HCT116 (cell line): ENCODE results near the gene TTC23L. TPM values are rescaled to one million over a fixed set of nuclear protein-coding genes. Genes with fewer than 3 reads are reported as not detected.

Experiments used
- ATAC-seq: fragments of 200-7000 bp; cut with Tn5 transposase; 2 replicates; pipeline ENCODE4 v1.9.1; 2020; ENCODE audit warnings: mild to moderate bottlenecking, moderate library complexity
- BruUV-seq: library from RNA; stranded (reverse); fragments of 400-500 nt; replicated peaks from 2 replicates; lab custom pipeline; 2021; lab: Mats Ljungman, UMichigan
- CTCF ChIA-PET: fragments of 300-600 bp; sonication (Branson Sonifier 250); formaldehyde crosslinking; loops from one replicate; lab custom pipeline; 2021; ENCODE audit warnings: antibody characterized with exemption; lab: Charles Lee
- POLR2A ChIA-PET: fragments of 300-600, 350-600 bp; sonication (Branson Sonifier 250); formaldehyde crosslinking; loops from one replicate; lab custom pipeline; 2021; ENCODE audit warnings: antibody characterized with exemption; lab: Charles Lee
- RAD21 ChIA-PET, 2 experiments: fragments of 300-600 bp; sonication (Branson Sonifier 250); formaldehyde crosslinking; loops; one replicate each; lab custom pipeline; 2023; ENCODE audit warnings: low total read pairs in 2 of 2; ENCODE audit not compliant: uncharacterized antibody in 2 of 2, unreplicated experiment in 2 of 2, low non-redundant PET in 1 of 2; lab: Charles Lee
- DNase-seq: peaks from one replicate; pipeline ENCODE4 v3.0.0-alpha.2; 2010; ENCODE audit warnings: low read depth, low spot score
- H2AFZ ChIP-seq: fragments of 200-600 bp; shearing (Covaris generic), sonication (generic); 2 replicates; pipeline ENCODE4 v1.6.1; 2017; ENCODE audit warnings: low read depth, mixed run types, mixed read lengths, antibody characterized with exemption, low read length; ENCODE audit not compliant: poor library complexity, severe bottlenecking
- H3K27ac ChIP-seq: 2 replicates; pipeline ENCODE4 v1.5.1; 2012; ENCODE audit warnings: low read depth, low read length
- H3K27me3 ChIP-seq: fragments of 200-600 bp; sonication (generic); 2 replicates; pipeline ENCODE4 v1.6.1; 2016; ENCODE audit warnings: mixed run types, low read length, mixed read lengths; ENCODE audit not compliant: insufficient read depth
- H3K36me3 ChIP-seq, 2 experiments: fragments of 200-500 bp in 1 of 2; fragments of 200-600 bp in 1 of 2; sonication (Bioruptor generic) in 1 of 2; sonication (generic) in 1 of 2; 2 replicates each; pipeline versions ENCODE4 v1.5.1 to v1.6.1; 2014 to 2016; ENCODE audit warnings: low read length in 2 of 2, inconsistent platforms in 1 of 2, mixed read lengths in 1 of 2, mixed run types in 1 of 2; ENCODE audit not compliant: insufficient read depth in 2 of 2, control insufficient read depth in 1 of 2
- H3K4me1 ChIP-seq, 2 experiments: fragments of 200-600 bp in 1 of 2; sonication (generic) in 1 of 2; 2 replicates each; pipeline versions ENCODE4 v1.5.1 to v1.6.1; 2012 to 2017; ENCODE audit warnings: low read length in 2 of 2, inconsistent platforms in 1 of 2, mild to moderate bottlenecking in 1 of 2, mixed read lengths in 1 of 2, mixed run types in 1 of 2, moderate library complexity in 1 of 2; ENCODE audit not compliant: insufficient read depth in 2 of 2, control insufficient read depth in 1 of 2
- H3K4me2 ChIP-seq: fragments of 200-600 bp; sonication (generic); 2 replicates; pipeline ENCODE4 v1.6.1; 2017; ENCODE audit warnings: mixed run types, low read length, mixed read lengths
- H3K4me3 ChIP-seq, 2 experiments: fragments of 200-600 bp in 1 of 2; sonication (generic) in 1 of 2; replicated peaks in 1 of 2; 2 replicates each; pipeline ENCODE4 v1.5.1; 2011 to 2016; ENCODE audit warnings: low read length in 2 of 2, control low read depth in 1 of 2, low read depth in 1 of 2, mild to moderate bottlenecking in 1 of 2, mixed read lengths in 1 of 2, mixed run types in 1 of 2
- H3K79me2 ChIP-seq: fragments of 200-600 bp; sonication (generic); 2 replicates; pipeline ENCODE4 v1.6.1; 2017; ENCODE audit warnings: mild to moderate bottlenecking, mixed run types, low read length, moderate library complexity, mixed read lengths; ENCODE audit not compliant: insufficient read depth
- H3K9ac ChIP-seq: fragments of 200-600 bp; sonication (generic); 2 replicates; pipeline ENCODE4 v1.6.1; 2016; ENCODE audit warnings: low read length, mixed read lengths
- H3K9me2 ChIP-seq: fragments of 200-600 bp; sonication (generic), shearing (Covaris generic); 2 replicates; pipeline ENCODE4 v1.6.1; 2017; ENCODE audit warnings: mixed run types, mild to moderate bottlenecking, moderate library complexity; ENCODE audit not compliant: insufficient read depth
- H3K9me3 ChIP-seq, 2 experiments: fragments of 200-500 bp in 1 of 2; fragments of 200-600 bp in 1 of 2; sonication (Bioruptor generic) in 1 of 2; sonication (generic) in 1 of 2; 2 replicates each; pipeline ENCODE4 v1.6.1; 2014 to 2017; ENCODE audit warnings: low read length in 2 of 2, mixed read lengths in 2 of 2, inconsistent platforms in 1 of 2, low read depth in 1 of 2, mild to moderate bottlenecking in 1 of 2, mixed run types in 1 of 2, moderate library complexity in 1 of 2; ENCODE audit not compliant: control insufficient read depth in 1 of 2, insufficient read depth in 1 of 2
- H4K20me1 ChIP-seq: fragments of 200-600 bp; sonication (generic), shearing (Covaris generic); 2 replicates; pipeline ENCODE4 v1.6.1; 2017; ENCODE audit warnings: mixed run types, mild to moderate bottlenecking, moderate library complexity; ENCODE audit not compliant: insufficient read depth
- ATF3 ChIP-seq: IDR thresholded peaks from 2 replicates; pipeline ENCODE4 v1.6.1; 2012
- CBX3 ChIP-seq: IDR thresholded peaks from 2 replicates; pipeline ENCODE4 v1.6.1; 2012; ENCODE audit warnings: low read depth
- CTCF ChIP-seq, 3 experiments: fragments of 200-600 bp in 1 of 3; sonication (generic) in 1 of 3; IDR thresholded peaks in 2 of 3; conservative IDR thresholded peaks in 1 of 3; 2 replicates each; pipeline ENCODE4 v1.5.1; 2012 to 2017; ENCODE audit warnings: low read depth in 2 of 3, low read length in 2 of 3, antibody characterized with exemption in 1 of 3, borderline replicate concordance in 1 of 3, control low read depth in 1 of 3, mild to moderate bottlenecking in 1 of 3, mixed read lengths in 1 of 3, mixed run types in 1 of 3, moderate library complexity in 1 of 3; ENCODE audit not compliant: insufficient read depth in 1 of 3
- FOSL1 ChIP-seq: IDR thresholded peaks from 2 replicates; pipeline ENCODE4 v1.6.1; 2012; ENCODE audit warnings: low read depth
- JUND ChIP-seq: IDR thresholded peaks from 2 replicates; pipeline ENCODE4 v1.6.1; 2012
- POLR2AphosphoS5 ChIP-seq: IDR thresholded peaks from 2 replicates; pipeline ENCODE4 v1.6.1; 2011; ENCODE audit warnings: mild to moderate bottlenecking, low read depth, low read length, moderate library complexity
- SP1 ChIP-seq: IDR thresholded peaks from 2 replicates; pipeline ENCODE4 v1.6.1; 2012; ENCODE audit warnings: low read depth
- ZNF274 ChIP-seq: fragments of 200-500 bp; sonication (Bioruptor generic); IDR thresholded peaks from 2 replicates; pipeline ENCODE4 v1.6.1; 2014; ENCODE audit warnings: mild to moderate bottlenecking, low read depth, low read length, inconsistent platforms
- intact Hi-C: fragments of 100-400 bp; cut with micrococcal nuclease; formaldehyde crosslinking; loops from 2 replicates; pipeline ENCODE4 v1.10.0; 2022
- total RNA-seq: library from RNA; stranded (reverse); gene quantifications from one replicate; pipeline ENCODE4 v1.2.1, GENCODE V29; 2021; ENCODE audit not compliant: unreplicated experiment

The TTC23L gene
- total RNA-seq, 1 experiment from 2014 or later = 1.0 TPM

GRCh38 chr5:34930462-34930844 lies 91.5 kb downstream of the TTC23L start:
- Histone ChIP-seq H3K4me3 (peak overlapping the region; percentile 90 to 93), H2AFZ (no peak overlapping the region), H3K79me2 (peaks cover 68% of the 10 kb centered on the region), H3K4me1 (peaks cover 11 to 24% of the 10 kb centered on the region in 2 experiments; a peak in 3 of 4 replicates), H3K4me2 (peak overlapping the region; percentile 80), H3K27me3 (no peaks in the 10 kb centered on the region), H4K20me1 (peaks cover 5% of the 10 kb centered on the region), H3K9ac (peak overlapping the region; percentile 92), H3K9me3 (no peaks in the 10 kb centered on the region), H3K9me2 (no peaks in the 10 kb centered on the region), H3K27ac (peak overlapping the region; percentile 88), H3K36me3 (peaks cover 11 to 12% of the 10 kb centered on the region in 2 experiments)
- intact Hi-C loops = no loop called here
- ChIA-PET RAD21 (no interaction called here), POLR2A (interaction anchor here (2.3 kb wide), 1 partner anchor 15 kb away, joined by 26 read pairs; the partner anchor contains the start of genes BRIX1 and RAD1), CTCF (no interaction called here)
- TF ChIP-seq JUND = no peak
- no peak for TF ChIP-seq POLR2AphosphoS5
- TF ChIP-seq ZNF274 = no peak
- TF ChIP-seq SP1 = no peak
- no peak for TF ChIP-seq CTCF (IDR thresholded peaks at IDR 0.05 in 2 of 3, conservative IDR thresholded peaks at IDR 0.05 in 1 of 3; ENCODE audit: borderline replicate concordance in 1 of 3, insufficient read depth in 1 of 3, low read depth in 2 of 3, low read length in 2 of 3)
- no peak for TF ChIP-seq CBX3
- TF ChIP-seq FOSL1 = no peak
- no peak for TF ChIP-seq ATF3
- no peak for DNase-seq
- BruUV-seq = no TSS peak
- no peak for ATAC-seq
